IPS-15b (cell line): Measurements from ENCODE around the gene ATRAID.

Experiments
- H3K27me3 ChIP-seq: one replicate; pipeline ENCODE4 v1.6.1; 2013; ENCODE audit warnings: low read length; ENCODE audit not compliant: control insufficient read depth, insufficient read depth
- H3K36me3 ChIP-seq: one replicate; pipeline ENCODE4 v1.6.1; 2013; ENCODE audit warnings: low read length; ENCODE audit not compliant: control insufficient read depth, insufficient read depth
- H3K4me1 ChIP-seq: one replicate; pipeline ENCODE4 v1.6.1; 2013; ENCODE audit warnings: mild to moderate bottlenecking, low read length; ENCODE audit not compliant: control insufficient read depth, insufficient read depth
- H3K4me3 ChIP-seq: one replicate; pipeline ENCODE4 v1.5.1; 2013; ENCODE audit warnings: low read depth, low read length
- H3K9ac ChIP-seq: one replicate; pipeline ENCODE4 v1.6.1; 2013; ENCODE audit warnings: low read depth, mild to moderate bottlenecking, low read length
- H3K9me3 ChIP-seq: one replicate; pipeline ENCODE4 v1.6.1; 2013; ENCODE audit warnings: mild to moderate bottlenecking, low read length; ENCODE audit not compliant: control insufficient read depth, insufficient read depth

ATRAID gene

DNA sequence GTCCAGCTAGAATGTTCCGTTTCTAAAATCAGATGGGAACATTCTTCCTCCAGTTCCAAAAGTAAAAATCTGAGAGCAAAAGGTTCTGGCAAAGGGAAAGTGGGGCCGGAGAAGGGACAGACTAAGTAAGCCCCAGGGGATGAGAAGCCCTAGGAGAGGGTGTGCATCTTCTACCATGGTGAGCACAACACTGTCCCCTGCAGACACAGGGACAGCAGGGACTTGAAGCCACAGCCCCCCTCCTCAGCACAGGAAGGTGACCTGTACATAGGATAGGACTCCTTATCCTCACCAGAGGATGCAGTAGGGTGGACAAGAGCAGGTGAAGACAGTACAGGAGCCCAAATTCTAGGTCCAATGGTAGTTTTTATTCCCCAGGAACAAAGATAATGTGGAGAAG, 12.6 kb upstream of the ATRAID start:
- Histone ChIP-seq H3K27me3 (no peaks in the 10 kb centered on the region), H3K9ac (no peak overlapping the region), H3K36me3 (peaks cover 41% of the 10 kb centered on the region), H3K4me3 (no peak overlapping the region), H3K9me3 (no peaks in the 10 kb centered on the region), H3K4me1 (no peaks in the 10 kb centered on the region)

DNA sequence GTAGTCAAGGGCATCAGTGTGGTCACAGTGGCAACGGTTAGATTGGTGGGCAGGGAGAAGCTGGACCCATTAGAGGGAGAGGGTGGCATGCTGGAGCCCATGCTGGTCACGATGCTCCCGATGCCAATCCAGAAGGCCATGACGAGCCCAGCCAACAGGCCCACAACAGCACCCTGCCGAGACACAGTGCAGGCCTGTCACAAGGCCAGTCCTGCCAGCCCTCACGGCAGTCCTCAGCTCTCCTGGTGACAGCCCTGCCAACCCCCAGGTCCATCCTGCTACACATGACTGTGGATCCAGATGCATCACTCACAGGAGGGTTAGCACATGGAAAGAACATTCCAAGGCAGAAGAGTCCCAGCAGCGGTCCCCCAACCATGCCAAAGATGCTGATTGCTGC, 10.2 kb upstream of the ATRAID start:
- peaks cover 65% of the 10 kb centered on the region for H3K36me3 ChIP-seq
- H3K9me3 ChIP-seq = no peaks in the 10 kb centered on the region
- no peak overlapping the region for H3K9ac ChIP-seq
- H3K4me3 ChIP-seq = no peak overlapping the region
- H3K4me1 ChIP-seq = no peaks in the 10 kb centered on the region
- H3K27me3 ChIP-seq = no peaks in the 10 kb centered on the region

DNA sequence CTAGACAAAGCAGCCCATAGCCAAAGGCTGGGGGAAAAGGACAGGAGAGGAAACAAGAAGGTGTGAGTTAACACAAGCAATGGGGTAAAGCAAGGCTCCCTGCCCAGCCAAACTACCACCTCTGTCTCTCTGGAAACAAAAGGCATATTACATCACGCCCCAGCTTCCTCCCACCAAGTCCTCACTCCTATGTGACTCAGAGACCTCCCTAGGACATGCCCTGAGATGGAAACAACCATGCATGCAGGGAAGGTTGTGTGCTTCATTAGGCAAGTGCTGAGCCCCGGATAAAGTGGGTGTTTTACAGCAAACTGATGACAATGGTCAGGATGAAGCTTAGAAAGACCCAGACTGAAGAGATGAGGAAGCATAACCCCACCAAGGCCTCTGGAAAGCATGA, 9.0 kb upstream of the ATRAID start:
- no peaks in the 10 kb centered on the region for H3K9me3 ChIP-seq
- H3K9ac ChIP-seq = no peak overlapping the region
- no peak overlapping the region for H3K4me3 ChIP-seq
- peaks cover 76% of the 10 kb centered on the region for H3K36me3 ChIP-seq
- no peaks in the 10 kb centered on the region for H3K4me1 ChIP-seq
- no peaks in the 10 kb centered on the region for H3K27me3 ChIP-seq

DNA sequence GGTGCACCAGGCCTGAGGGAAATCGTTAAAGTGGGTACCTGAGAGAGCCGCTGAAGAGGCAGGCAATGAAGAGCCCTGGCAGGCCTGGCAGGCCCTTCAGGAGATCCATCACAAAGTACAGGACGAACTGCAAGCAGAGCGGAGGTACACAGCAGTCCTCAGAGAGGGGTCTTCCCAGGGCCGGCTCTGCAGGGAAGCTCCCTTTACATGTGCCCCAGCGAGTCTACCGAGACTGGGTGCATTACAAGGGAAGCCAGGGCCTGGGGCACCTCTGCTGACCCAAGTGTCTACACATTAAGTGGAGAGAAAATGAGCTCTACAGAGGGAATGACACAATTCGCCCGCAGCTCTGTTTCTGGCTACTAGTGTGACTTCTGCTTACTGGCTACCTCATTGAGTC, 8.1 kb upstream of the ATRAID start:
- Histone ChIP-seq H3K9ac (no peak overlapping the region), H3K27me3 (no peaks in the 10 kb centered on the region), H3K4me1 (no peaks in the 10 kb centered on the region), H3K4me3 (no peak overlapping the region), H3K36me3 (peaks cover 82% of the 10 kb centered on the region), H3K9me3 (no peaks in the 10 kb centered on the region)

DNA sequence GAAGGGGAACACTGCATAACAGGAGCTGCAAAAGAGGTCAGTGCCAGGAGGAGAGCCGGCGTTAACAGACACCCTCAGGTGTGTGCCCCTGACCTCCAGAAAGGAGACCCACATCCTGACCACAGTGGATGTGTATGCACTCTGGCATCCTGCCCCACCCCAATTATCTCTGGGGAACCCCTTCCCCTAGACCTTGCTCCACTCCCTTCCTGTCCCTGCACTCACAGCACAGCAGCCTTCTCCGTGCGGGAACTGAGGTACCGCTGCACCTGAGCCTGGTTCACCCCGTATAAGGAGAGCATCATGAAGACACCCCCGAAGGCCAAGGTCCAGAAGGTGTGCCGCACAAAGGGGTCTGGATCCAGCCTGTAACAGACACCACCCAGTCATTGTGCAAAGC, 7.3 kb upstream of the ATRAID start:
- no peaks in the 10 kb centered on the region for H3K9me3 ChIP-seq
- no peak overlapping the region for H3K4me3 ChIP-seq
- H3K36me3 ChIP-seq = peaks cover 78% of the 10 kb centered on the region
- peaks cover 2% of the 10 kb centered on the region for H3K4me1 ChIP-seq
- no peaks in the 10 kb centered on the region for H3K27me3 ChIP-seq
- H3K9ac ChIP-seq = no peak overlapping the region

DNA sequence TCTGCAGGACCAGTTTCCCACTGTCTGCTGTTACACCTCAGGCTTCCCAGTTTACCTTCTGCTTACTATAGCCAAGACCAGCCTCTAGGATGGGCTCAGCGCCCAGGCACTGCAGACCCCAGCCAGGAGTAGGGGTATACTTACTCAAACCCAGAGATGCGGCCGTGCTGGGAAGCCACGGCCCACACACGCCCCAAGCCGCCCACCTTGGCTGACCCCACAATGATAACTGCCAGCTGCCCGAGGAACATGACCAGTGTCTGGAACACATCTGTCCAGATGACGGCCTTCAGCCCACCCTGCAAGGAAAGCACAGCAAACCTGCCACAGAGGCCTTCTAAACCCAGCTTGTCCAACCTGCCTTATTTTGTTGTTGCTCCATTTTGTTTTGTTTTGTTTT, 6.6 kb upstream of the ATRAID start:
- Histone ChIP-seq H3K27me3 (no peaks in the 10 kb centered on the region), H3K9ac (no peak overlapping the region), H3K4me3 (no peak overlapping the region), H3K9me3 (no peaks in the 10 kb centered on the region), H3K4me1 (peaks cover 2% of the 10 kb centered on the region), H3K36me3 (peaks cover 73% of the 10 kb centered on the region)

DNA sequence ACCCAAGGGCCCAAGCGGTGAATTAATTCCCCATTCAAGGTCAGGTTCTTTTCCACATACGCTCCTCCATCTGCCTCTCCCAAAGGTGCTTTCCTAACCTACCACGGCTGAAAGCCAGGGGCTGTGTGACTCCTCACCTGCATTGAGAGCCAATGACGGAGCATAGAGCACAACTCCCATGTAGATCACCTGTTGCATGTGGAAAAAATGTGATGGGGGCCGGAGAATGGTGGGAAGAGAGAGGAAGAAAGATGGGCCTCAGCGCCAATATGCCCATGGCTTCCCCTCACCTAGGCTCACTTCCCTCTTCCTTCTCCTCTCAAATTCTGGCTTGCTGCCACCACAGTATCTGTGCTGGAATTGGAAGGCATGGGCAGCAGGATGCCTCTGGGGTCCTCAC, 5.5 kb upstream of the ATRAID start:
- H3K4me3 ChIP-seq = no peak overlapping the region
- no peaks in the 10 kb centered on the region for H3K27me3 ChIP-seq
- H3K4me1 ChIP-seq = peaks cover 2% of the 10 kb centered on the region
- peaks cover 66% of the 10 kb centered on the region for H3K36me3 ChIP-seq
- H3K9me3 ChIP-seq = no peaks in the 10 kb centered on the region
- H3K9ac ChIP-seq = no peak overlapping the region

DNA sequence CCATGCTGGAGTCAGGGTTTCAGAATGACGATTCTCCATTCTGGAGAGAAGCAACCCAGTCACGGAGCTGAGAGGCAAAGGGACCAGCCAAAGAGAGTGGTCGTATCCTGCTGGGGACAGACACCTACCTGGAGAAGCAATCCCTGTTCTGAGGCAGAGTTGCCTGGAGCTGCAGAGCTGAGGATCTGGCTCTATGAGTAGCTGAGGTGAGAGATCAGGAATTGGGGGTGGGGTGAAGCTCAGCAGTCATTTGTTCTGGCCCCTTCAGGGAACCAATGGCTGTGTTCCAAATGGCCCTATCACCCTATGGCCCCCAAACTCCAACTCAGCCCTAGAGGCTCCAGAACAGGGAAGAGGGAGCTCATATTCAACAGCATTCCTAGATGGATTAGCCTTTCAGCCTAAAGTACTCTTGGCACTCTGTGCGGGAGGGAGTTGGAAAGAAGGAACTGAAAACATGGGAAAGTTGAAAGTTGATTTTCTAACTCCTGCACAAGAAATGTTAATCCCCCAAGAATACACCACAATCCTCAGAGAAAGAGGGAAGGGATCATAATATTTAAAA, 3.3 kb upstream of the ATRAID start:
- H3K9ac ChIP-seq = no peak overlapping the region
- peaks cover 2% of the 10 kb centered on the region for H3K4me1 ChIP-seq
- peaks cover 47% of the 10 kb centered on the region for H3K36me3 ChIP-seq

DNA sequence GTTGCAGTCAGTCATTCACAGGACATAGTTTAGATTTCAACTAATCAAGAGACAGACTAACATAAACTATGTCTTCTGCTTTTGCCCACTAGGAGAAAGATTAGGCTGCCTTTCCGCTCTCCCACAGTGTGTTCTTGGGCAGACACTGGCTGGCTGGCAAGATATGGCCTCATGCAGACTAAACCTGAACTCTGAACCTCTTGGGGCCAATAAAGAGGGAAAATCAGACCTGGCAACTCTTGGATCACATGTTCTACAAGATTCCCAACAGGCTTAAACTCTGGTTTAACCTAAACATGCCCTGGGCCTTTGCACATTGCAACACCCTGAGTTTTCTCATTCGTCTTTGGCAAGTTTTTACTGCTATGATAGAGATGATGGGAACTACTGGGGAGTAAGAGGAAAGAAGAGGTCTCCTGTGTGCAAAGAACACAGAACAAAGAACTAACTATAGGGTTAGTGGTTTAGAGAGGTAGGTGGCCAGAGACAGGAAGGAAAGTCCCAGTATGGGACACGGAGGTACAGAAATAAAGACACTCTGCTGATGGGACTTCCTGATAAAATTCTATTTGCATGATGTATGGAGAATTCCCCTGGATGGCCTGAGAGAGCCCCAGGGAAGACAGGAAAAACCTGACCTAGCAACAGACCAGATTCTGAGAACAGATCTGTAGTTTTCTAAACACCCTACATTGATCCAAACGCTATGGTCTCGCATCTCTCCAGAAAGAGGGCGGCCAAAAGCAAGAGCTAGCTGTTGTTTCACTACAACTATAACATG, 2.0 kb upstream of the ATRAID start:
- Histone ChIP-seq H3K27me3 (no peaks in the 10 kb centered on the region), H3K9ac (no peak overlapping the region), H3K36me3 (peaks cover 35% of the 10 kb centered on the region), H3K9me3 (no peaks in the 10 kb centered on the region), H3K4me3 (no peak overlapping the region), H3K4me1 (peaks cover 2% of the 10 kb centered on the region)

More for the DNA sequence above, 3.3 kb upstream of the ATRAID start:
- Histone ChIP-seq H3K27me3 (no peaks in the 10 kb centered on the region), H3K9me3 (no peaks in the 10 kb centered on the region), H3K4me3 (no peak overlapping the region)

DNA sequence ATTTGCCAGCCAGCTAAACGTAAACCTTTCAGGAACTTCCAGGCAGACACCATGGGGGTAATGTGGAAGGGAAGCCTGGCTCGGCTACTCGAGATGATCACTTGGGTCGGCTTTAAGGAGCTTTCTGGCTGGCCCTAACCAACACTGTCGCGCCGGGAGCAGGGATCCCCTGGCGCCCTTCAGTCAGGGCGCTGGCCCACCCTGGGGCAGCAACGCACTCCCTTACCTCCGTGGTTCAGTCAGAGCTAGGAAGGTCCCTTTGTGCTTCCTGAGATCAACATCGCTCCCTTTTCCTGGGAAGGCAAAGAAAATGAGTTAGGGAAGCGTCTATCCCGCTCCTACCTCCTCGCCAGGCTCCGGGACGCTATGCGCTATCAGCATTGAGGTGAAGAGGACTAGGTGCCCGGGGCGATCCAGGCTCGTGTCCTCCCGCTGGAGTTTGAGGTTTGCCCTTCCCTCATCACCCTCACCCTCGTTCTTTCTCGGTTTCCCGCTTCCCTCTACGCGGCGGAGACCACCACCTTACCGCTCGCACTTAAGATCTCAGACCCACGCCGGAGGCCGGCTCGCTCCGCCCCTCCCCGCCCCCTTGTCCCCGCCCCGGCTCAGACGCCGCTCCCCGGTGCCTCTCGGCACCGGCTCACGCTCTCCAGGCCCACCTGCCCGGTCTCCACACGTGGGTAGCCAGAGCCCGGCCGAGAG, 449 bp upstream of the ATRAID start:
- Histone ChIP-seq H3K4me3 (peak overlapping the region; percentile 95), H3K4me1 (peaks cover 2% of the 10 kb centered on the region), H3K9me3 (no peaks in the 10 kb centered on the region), H3K36me3 (peaks cover 25% of the 10 kb centered on the region), H3K27me3 (no peaks in the 10 kb centered on the region), H3K9ac (peak overlapping the region; percentile 92)

DNA sequence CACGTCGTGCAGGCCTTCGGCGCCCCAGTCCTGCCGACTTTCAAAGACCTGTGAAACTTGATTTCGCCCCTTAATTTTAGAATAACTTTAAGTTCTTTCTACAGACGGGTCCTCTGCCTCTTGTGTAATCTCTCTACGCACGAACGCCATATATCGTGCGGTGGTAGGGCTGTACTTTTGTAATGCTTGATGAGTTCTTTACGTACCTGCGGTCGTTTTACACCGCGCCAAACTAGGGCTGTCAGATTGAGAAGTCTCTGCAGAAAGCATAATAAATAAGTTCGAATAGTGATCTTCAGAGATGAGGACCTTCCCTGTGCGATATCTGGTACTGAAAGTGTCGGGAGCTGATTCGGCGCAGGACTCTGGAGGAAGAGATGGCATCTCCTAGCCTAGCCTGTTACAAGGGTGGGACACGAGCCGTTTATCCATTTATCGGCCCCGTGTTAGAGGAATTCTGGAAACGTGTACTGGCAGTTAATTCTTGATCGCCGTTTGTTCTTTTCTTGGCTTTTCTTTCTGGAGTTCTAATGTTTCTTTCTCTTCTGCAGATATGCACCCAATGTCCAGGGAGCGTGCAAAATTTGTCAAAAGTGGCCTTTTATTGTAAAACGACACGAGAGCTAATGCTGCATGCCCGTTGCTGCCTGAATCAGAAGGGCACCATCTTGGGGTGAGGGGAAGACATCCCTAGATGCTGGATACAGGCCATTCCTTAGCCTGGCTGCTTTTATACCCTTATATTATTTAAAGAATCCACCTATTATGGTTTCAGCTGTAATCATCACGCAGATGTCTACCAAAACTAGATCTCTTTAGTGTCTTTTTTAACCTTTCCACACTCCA, 1.0 kb downstream of the ATRAID start:
- Histone ChIP-seq H3K9me3 (no peaks in the 10 kb centered on the region), H3K27me3 (no peaks in the 10 kb centered on the region), H3K4me1 (peaks cover 2% of the 10 kb centered on the region), H3K9ac (peak overlapping the region; percentile 96), H3K36me3 (peaks cover 13% of the 10 kb centered on the region), H3K4me3 (peak overlapping the region; percentile 91)
